Activated CD4-positive, alpha-beta T cell treated with anti-CD3 and anti-CD28 coated beads for 24 hours (primary cell): ENCODE data around the gene ZNF106.

Source experiments
- DNase-seq, 2 donors: peaks; one replicate each; pipeline ENCODE4 v3.0.0-alpha.2; 2020; ENCODE audit warnings: low read depth in 2 of 2

The ZNF106 gene

DNA sequence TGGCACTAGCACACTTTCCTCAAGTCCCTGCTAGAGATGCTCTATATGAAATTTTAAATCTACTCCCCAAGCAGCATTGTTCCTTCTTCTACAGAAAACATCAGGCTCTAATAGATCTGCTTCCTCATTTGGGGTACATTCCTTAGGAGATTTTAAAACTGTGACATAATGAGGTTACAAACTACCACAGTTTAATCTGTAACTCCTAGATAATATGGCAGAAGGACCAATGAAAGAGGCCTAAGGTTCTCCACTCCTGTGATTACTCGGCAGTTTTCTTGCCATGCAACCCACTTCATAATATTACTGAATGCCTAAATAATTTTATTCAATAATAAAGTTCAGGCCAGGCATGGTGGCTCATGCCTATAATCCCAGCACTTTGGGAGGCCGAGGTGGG is 16.1 kb downstream of the ZNF106 start:
- DNase-seq: no peak

DNA sequence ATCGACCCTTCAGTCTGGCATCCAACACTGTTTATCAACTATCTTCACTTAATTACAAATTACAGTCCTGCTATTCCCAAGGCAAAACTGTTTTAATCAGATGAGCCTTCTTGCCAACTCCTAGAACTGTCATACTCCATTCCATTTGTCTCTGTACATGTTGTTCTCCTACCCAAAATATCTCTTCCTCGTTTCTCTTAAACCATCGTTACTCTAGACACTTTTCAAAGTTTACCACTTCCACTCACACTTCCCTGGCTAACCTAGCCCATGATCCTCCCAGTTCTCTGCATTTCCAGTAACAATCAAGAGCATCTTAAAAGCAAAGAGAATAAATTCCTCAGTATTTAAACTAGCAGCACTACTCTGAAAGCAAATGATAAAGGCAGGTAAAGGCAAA is 19.9 kb downstream of the ZNF106 start:
- no peak for DNase-seq

DNA sequence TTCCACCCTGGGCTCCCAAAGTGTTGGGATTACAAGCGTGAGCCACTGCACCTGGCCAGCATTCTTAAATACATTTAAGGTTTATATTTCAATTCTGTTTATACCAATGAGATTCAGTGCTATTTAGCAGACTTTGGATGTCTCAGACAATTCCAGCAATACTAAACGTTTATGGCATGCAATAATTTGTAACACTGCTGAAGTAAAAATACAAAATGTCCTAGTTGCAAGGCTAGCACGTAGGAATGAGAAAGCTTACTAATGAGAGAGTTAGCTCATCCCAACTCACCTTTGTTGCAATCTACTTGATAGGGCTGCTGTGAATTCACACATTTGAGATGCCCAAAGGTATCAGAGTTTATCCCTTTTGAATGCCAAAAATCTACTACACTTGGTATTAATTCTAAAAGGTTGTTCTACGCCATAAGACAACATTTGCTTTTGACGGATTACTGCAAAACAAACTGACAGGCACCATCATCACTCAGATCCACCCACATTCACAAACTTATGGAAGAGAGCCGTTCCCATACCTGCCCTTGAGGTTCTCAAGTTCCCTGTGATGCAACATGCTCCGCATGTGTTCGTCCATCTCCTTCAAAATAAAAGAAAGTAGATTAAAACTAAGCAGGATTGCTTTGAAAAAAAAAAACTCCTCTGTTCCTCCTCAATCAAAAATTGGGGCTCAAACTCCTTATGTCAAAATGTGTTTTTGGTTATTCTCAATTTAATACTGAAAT is 25.3 kb downstream of the ZNF106 start:
- no peak for DNase-seq

DNA sequence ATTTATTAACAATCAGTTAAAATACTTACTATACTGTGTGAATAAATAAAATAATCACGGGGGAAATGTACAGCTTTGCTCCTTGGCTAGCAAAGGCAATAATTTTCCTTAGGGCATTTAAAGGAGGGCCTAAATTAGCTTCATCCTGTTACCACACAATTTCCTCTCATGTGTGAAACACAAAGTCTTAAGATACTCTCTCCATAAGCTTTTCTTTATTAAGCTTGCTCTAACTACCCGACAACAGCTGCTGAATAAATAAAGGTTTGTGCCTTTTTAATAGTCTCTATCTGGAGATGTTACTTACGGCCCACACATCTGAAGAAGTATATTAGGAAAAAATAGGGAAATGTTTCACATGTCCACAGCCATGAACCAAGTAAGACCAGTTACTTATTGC is 29.7 kb downstream of the ZNF106 start:
- no peak for DNase-seq

DNA sequence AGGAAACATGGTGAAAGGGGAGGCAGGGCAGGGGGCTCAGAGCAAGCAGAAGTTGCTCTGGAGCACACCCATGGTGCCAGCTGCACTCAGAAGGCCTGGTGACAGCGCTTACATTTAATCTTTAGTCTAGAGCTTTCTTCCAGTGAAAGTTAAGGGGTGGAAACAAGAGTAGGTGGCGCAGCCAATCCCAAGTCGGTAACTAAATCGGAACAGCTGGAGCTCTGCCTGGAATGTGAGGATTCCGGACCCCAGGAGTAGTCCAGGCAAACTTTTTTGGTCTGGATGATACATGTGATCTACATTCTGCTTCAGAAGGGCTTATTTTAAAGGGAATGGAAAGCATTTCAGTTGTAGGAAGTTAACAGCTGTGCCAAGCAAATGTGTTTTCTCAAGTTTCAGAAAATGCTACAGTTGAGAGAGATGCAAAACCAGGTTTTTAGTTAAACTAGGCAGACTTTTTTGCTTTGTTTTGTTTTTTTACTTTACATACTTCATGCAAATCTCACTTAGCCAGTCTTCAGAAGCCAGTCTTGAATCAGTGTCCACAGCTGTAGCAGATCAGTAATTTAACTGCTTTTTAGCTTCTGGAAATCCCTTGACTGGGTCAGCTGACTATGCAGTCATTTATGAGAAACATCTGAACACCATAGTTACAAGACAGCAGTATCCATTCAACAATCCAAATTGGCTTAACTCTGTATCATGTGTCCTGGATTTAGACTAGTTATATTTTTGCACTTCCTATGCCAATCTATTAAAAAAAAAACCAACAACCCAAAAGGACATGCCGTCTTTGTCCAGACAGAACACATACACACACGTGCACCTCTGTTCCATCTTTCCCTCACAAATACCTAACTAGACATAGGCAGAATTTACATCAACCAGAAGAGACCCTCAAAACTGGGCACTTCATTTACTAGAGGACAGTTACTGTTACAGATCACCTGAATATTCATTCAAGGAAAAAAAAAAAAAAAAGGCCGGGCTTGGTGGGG is 33.2 kb downstream of the ZNF106 start:
- no peak for DNase-seq

DNA sequence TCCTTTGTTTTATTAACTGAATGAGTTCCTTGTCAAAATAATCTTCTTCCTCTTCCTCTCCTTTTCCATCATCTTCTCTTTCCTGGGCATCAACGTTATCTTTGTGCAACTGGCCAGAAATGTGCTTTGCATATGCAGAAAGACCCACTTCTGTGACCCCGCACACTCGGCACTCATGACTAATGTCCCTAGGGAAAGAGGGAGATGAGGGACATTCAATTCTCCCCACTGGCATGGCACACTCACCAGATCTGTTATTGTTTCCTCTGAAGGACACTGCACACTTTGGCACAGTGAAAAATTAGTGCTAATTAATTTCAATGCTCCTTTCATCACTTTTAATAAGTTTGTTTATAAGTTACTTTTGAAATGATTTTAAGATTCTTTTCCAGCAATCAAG is 34.0 kb downstream of the ZNF106 start:
- DNase-seq: no peak

DNA sequence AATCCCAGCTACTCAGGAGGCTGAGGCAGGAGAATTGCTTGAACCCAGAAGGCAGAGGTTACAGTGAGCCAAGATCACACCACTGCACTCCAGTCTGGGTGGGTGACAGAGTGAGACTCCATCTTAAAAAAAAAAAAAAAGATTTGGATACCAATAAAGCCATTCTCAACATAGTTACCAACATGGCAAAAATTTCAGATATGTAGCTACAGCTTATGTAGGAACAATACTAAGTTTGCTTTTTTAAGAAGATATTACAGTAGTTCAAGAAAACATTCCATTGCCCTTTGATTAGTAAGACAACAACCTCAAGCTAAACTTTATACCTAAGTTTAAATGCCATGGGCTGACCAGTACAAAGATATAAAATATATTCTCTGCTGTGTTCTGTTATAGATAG is 34.4 kb downstream of the ZNF106 start:
- no peak for DNase-seq

DNA sequence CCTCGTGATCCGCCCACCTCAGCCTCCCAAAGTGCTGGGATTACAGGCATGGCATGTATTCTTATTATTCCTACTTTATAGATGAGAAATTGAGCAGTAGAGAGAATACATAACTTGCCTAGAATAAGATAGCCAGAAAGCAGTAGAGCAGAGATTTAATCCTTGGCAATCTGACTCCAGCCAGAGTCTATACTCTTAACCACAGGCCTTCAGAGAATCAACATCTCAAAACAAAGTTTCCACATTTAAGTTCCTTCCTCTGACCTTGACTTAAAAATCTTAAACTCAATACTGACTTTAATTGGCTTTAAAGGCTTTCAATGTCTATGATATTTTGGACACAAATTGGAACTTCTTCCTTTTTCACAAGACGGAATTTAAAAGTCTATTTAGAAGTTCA is 37.1 kb downstream of the ZNF106 start:
- no peak for DNase-seq

DNA sequence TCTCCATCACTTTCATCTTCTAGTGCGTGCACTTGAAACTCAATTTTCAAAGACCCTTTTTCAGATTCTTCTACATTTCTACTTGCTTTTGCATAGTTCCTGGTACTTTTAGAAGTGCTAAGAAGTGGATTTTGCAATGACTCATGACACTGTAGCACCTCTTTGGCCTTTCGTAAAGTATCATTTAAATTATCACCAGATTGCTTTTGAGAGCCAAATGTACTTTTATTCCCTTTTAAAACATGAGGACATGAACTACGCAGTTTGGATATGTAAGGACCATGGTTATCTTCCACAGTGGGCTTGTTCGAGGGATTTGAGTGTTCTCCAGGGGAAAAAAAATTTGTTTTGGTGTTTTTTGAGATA is 40.5 kb downstream of the ZNF106 start:
- DNase-seq: no peak

DNA sequence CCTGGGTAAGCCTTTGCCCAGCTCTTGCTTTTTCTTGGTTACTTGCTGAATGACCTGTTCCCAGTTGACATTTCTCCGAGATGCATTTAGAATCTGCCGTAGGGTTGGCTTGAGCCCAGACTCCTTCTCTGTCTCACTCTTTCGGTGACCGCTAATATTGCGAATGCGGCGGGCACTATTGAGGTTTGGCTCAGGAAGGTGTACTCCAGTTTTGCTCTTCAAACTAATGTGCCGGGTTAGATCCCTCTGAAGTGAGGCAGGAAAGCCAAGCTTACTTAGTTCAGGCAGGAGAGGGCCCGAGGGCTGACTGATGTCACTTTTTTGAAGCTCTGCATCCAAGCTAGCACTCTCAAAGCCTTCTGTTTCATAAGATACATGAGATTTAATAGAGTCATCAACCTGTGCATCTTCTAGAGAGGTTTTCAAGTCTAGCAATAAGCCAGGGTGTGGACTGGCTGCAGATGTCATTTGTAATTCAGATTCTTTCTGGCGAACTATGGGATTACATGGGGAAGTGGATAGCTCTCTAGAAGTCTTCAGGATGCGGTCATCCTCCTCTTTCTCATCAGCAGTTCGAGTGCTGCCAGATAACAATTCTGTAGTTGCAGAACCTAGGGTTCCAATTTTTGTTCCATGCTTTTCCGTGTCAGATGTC is 41.0 kb downstream of the ZNF106 start:
- no peak for DNase-seq

DNA sequence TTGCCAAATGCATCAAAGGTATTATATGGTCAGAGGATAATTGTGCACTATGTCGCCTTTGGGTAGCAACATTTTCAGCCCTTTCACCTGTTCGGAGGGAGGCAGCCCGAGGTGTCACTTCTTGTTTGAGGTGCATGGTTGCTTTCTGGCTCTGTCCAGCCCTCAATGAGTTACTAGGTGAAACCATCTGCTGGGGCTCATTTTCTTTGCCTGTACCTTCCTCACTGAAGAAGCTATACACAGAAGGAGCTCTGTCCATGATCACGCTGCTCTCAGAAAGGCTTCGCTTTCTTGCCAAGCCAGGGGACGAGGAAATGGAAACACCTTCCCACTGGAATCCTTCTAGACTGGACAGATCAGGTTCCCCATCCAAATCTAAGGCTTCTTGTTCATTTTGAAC is 42.7 kb downstream of the ZNF106 start:
- no peak for DNase-seq

DNA sequence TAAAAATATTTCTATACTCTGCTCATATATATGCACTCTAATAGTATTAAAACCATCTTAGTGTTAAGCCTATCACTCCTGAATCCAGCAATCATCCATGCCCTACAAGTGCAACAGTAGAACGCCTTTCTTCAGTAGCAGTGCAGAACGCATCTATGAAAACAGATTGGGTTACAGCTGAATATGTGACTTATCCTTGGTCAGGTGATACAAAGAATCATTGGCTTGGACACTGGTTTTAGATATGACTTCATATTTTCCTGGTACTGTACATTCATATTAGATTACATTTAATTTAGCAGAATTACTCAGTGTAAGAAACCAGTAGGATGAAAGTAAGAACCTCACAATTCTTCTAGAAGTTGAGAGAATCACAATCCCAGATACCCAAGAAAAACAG is 43.3 kb downstream of the ZNF106 start:
- no peak for DNase-seq

DNA sequence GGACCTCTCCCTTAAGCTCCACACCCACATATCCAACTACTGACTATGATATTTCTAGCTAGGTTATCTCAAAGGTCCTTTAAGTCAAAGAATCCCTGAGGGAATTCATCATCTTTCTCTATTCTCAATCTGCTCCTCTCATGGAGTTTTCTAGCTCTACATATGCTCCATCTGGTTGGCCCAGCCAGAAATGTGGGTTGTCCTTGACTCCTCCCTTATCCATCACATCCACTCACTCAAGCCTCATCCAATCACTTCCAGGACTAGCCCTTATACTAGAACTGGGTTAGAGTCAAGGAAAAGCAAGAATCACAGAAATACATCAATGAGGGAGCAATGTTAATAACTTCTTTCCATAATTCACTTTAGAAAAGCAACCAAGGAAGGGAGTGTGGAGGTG is 45.4 kb downstream of the ZNF106 start:
- no peak for DNase-seq

DNA sequence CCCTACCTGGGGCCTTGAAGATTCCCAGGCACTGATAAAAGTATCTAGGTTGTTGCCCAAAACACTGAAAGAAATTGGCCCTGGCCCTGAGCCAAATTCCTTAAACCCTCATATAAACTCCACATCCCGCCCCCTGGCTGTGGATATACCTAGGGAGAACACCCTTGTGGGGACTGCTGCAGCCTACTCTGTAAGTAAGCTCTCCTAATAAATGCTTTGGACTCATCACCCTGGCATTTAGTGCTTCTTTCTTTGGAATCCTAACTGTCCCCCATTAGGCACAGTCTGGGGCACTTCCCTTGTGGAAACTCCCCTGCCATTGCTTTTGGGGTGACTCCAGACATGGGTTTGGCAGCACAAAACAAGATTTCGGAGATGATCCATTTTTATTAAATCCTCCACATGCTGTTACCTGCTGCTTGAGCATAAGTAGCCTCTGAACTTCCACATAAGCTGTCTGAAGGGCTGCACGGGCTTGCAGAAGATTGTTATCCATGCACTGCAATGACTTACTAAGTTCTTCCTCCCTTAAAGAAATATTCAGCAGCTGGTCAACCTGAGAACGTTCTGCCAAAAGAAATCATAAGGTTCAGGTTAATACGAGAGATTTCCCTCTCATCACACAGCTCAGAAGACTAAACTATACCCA is 46.4 kb downstream of the ZNF106 start:
- DNase-seq: no peak

DNA sequence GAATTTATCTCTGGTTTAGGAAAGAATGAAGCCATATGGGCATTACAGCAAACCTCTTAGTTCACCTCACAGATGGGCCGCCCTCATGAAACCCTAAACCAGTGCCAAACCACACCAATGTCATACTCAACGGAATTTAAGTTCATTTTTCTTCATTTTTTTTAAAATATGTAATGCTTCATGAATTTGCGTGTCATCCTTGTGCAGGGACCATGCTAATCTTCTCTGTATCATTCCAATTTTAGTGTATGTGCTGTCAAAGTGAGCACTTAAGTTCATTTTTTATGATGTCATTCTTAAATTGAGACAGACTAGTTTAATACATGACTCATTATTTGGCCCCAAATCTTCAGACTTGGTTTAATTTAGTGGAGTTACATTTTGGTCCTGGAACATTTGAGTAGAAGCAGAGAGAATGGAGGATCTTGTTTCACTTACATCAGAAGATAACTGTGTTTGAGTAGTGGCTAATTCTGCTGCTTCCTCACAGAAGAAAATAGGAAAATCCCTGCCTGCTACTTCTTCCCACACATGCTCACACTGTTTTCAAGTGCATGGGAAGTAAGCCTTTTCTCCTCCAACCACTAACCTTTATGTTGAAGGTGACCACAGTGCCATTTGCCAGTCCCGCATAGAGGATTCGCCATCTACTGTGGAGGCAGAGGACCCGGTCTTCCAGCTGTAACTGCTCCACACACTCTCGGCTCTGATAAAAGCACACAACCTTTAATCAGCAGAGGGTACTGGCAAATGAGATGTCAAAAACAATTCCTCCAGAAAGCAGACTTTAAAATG is 63.3 kb downstream of the ZNF106 start:
- no peak for DNase-seq

DNA sequence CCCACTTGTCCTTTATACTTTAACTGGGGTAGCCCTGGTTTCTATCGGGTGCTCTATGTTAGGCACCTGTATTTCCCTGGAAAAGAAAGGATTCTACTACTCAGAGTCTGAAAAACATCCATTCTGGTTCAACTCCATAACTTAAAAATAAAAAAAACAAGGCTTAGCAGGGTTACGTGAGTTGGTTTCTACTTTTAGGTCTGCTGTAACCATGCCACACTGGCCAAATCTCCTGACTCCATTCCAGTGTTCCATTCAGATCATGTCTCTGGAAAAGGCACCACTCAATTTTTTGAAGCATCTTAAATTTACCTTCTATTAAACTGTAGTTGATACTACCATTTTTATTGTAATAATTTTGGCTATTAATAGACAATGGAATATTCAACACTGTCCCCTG is 69.6 kb downstream of the ZNF106 start:
- DNase-seq: no peak

DNA sequence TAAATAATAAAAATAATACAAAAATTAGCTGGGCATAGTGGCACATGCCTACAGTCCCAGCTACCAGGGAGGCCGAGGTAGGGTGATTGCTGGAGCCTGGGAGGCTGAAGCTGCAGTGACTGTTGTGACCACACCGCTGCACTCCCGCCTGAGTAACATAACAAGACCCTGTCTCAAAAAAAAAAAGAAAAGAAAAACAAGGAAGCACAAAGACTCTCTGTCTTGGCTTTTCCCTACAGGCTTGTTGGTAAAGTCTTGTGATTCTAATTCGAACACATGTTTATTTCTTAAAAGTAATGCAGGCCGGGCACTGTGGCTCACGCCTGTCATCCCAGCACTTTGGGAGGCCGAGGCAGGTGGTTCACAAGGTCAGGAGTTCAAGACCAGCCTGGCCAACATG is 71.6 kb downstream of the ZNF106 start:
- no peak for DNase-seq

DNA sequence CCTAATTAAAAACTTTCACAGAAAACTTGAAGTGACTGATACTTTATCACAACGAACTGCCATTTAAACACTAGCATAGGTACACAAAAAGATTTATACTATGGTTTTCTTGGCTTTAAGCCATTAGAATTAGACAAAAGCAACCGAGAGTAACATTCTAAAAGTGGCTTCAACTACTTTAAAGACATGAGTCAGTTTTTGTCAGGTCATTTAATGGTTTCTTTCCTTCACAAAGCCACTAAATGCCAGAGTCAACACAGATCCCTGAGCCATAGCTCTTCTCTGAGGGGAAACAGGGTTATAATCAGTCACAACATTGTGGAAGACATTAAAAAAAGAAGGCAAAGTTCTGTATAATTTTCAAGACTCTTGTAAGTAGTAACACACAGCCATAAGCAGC is 77.0 kb downstream of the ZNF106 start:
- no peak for DNase-seq

DNA sequence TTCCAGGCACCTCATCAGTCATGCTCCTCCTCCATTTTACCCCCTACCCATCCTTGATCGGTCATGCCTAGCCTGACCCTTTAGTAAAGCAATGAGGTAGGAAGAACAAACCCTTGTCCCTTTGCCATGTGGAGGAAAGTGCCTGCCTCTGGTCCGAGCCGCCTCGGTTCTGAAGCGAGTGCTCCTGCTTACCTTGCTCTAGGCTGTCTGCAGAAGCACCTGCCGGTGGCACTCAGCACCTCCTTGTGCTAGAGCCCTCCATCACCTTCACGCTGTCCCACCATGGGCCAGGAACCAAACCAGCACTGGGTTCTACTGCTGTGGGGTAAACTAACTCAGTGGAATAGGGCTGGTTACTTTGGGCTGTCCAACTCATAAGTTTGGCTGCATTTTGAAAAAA is 79.1 kb downstream of the ZNF106 start:
- DNase-seq: no peak

DNA sequence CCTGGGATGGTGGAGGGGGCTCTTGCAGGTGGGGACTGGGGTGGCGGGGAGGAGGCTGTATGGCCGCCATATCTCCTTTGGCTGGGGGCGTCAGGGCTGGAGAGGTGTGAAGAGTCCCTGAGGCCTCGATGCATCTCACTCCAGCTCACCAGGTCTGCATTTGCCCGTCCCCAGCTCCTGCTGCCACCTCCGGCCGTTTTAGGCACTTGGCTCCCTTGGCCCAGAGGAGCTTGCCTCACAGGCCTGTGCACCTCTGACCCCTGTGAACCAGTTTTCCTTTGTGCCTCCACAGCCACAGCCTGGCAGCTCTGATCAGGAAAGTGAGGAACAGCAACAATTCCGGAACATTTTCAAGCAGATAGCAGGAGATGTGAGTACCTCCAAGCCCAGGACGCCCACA is 81.9 kb downstream of the ZNF106 start:
- no peak for DNase-seq

DNA sequence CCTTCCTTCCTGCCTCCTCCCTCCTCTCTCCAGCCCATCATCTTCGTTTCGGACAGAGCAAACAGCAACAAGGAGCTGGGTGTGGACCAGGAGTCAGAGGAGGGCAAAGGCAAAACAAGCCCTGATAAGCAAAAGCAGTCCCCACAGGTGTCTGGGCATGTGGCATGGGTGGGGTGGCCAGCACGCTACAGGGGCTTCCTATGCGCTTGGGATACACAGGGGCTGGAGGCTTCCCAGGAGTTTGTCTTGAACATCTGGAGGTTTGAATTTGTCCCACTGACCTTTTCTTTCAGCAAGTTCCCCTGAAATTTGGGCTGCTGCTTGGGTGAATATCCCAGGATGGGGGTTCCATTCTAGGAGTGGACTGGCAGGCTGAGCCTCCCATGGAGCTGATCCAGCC is 82.8 kb downstream of the ZNF106 start:
- DNase-seq: no peak
